SU-DHL-6 (cell line): ENCODE measurements around the gene INSIG1.

Experiments used
- H2AFZ ChIP-seq: fragments of 200-600 bp; sonication (generic); 2 replicates; pipeline ENCODE4 v1.6.1; 2014; ENCODE audit warnings: low read depth, mild to moderate bottlenecking, moderate library complexity, mixed read lengths, antibody characterized with exemption, low read length; ENCODE audit not compliant: severe bottlenecking
- H3F3A ChIP-seq: fragments of 200-600 bp; shearing (Covaris generic); 2 replicates; pipeline ENCODE4 v1.6.0; 2016; ENCODE audit warnings: antibody characterized with exemption, mild to moderate bottlenecking; ENCODE audit not compliant: insufficient read depth
- H3K27ac ChIP-seq: fragments of 200-600 bp; sonication (generic); 2 replicates; pipeline ENCODE4 v1.5.1; 2016; ENCODE audit warnings: low read depth, mild to moderate bottlenecking, low read length, moderate library complexity, mixed read lengths
- H3K27me3 ChIP-seq: fragments of 200-600 bp; sonication (generic), shearing (Covaris generic); 2 replicates; pipeline ENCODE4 v1.6.0; 2014; ENCODE audit warnings: mild to moderate bottlenecking, low read length
- H3K36me3 ChIP-seq: fragments of 200-600 bp; sonication (generic); 2 replicates; pipeline ENCODE4 v1.6.1; 2014; ENCODE audit warnings: mild to moderate bottlenecking, low read length, mixed read lengths
- H3K4me2 ChIP-seq: fragments of 300-600, 200-600 bp; shearing (Covaris generic), sonication (generic); 2 replicates; pipeline ENCODE4 v1.6.0; 2014; ENCODE audit warnings: low read length, low read depth, mild to moderate bottlenecking; ENCODE audit not compliant: poor library complexity, severe bottlenecking
- H3K4me3 ChIP-seq: fragments of 200-600 bp; sonication (generic); 2 replicates; pipeline ENCODE4 v1.5.1; 2014; ENCODE audit warnings: antibody characterized with exemption, low read length, mild to moderate bottlenecking, mixed read lengths; ENCODE audit not compliant: insufficient read depth, poor library complexity, severe bottlenecking
- H3K79me2 ChIP-seq: fragments of 200-600 bp; sonication (generic); 2 replicates; pipeline ENCODE4 v1.6.1; 2014; ENCODE audit warnings: mild to moderate bottlenecking, low read length, moderate library complexity; ENCODE audit not compliant: insufficient read depth
- H3K9ac ChIP-seq: fragments of 200-600 bp; sonication (generic); 2 replicates; pipeline ENCODE4 v1.7.0; 2014; ENCODE audit warnings: mild to moderate bottlenecking, low read length
- H3K9me2 ChIP-seq: fragments of 200-600 bp; sonication (generic); replicated peaks from 2 replicates; pipeline ENCODE4 v1.6.1; 2014; ENCODE audit warnings: low read length; ENCODE audit not compliant: insufficient read depth
- H3K9me3 ChIP-seq: fragments of 200-600 bp; sonication (generic); 2 replicates; pipeline ENCODE4 v1.6.1; 2014; ENCODE audit warnings: low read length, mixed read lengths; ENCODE audit not compliant: insufficient read depth
- H4K20me1 ChIP-seq: fragments of 200-600 bp; sonication (generic); 2 replicates; pipeline ENCODE4 v1.6.1; 2014; ENCODE audit warnings: low read depth, mild to moderate bottlenecking, antibody characterized with exemption, low read length, moderate library complexity, mixed read lengths
- EZH2phosphoT487 ChIP-seq: fragments of 200-600 bp; sonication (generic), shearing (Covaris generic); conservative IDR thresholded peaks from 2 replicates; pipeline ENCODE4 v1.6.1; 2018; ENCODE audit warnings: mild to moderate bottlenecking, antibody characterized with exemption, low read length, moderate library complexity, mixed read lengths
- TF ChIP-seq, protein P1 (sequence below): fragments of 200-600 bp; sonication (generic); IDR thresholded peaks from one replicate; pipeline ENCODE4 v1.5.1; 2017; ENCODE audit warnings: antibody characterized with exemption, mild to moderate bottlenecking, low read length, moderate library complexity; ENCODE audit not compliant: insufficient read depth, poor library complexity, severe bottlenecking

The INSIG1 gene

DNA sequence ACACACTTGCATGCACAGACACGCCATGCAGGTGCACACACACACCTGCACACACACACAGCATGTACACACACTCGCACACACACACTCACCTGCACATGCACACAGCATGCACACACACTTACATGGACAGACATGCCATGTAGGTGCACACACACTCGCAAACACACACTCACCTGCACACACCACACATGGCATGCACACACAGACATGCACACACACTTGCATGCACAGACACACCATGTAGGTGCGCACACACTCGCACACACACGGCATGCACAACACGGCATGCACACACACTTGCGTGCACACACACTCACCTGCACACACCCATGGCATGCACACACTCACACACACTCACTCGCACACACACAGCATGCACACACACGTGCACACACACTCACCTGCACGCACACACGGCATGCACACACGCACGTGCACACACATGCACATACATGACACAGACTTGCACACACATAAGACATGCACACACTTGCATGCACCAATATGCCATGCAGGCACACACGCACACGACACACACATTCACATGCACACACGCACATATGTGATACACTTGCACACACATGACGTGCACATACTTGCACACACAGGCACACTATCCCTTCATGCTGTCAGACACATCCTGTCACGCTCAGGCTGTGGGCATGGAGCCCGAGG lies 56.8 kb downstream of the INSIG1 start:
- no peaks in the 10 kb centered on the region for H3F3A ChIP-seq
- H3K9me3 ChIP-seq: no peaks in the 10 kb centered on the region
- no peak overlapping the region for H3K4me2 ChIP-seq
- no peak overlapping the region for H3K27ac ChIP-seq
- TF ChIP-seq, protein P1, sequence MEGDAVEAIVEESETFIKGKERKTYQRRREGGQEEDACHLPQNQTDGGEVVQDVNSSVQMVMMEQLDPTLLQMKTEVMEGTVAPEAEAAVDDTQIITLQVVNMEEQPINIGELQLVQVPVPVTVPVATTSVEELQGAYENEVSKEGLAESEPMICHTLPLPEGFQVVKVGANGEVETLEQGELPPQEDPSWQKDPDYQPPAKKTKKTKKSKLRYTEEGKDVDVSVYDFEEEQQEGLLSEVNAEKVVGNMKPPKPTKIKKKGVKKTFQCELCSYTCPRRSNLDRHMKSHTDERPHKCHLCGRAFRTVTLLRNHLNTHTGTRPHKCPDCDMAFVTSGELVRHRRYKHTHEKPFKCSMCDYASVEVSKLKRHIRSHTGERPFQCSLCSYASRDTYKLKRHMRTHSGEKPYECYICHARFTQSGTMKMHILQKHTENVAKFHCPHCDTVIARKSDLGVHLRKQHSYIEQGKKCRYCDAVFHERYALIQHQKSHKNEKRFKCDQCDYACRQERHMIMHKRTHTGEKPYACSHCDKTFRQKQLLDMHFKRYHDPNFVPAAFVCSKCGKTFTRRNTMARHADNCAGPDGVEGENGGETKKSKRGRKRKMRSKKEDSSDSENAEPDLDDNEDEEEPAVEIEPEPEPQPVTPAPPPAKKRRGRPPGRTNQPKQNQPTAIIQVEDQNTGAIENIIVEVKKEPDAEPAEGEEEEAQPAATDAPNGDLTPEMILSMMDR: no peak
- no peak for TF ChIP-seq EZH2phosphoT487
- H3K27me3 ChIP-seq: no peaks in the 10 kb centered on the region
- no peaks in the 10 kb centered on the region for H3K36me3 ChIP-seq
- H3K79me2 ChIP-seq: no peaks in the 10 kb centered on the region
- no peak overlapping the region for H3K9ac ChIP-seq
- no peaks in the 10 kb centered on the region for H4K20me1 ChIP-seq
- H3K9me2 ChIP-seq: no peaks in the 10 kb centered on the region
- H3K4me3 ChIP-seq: no peak overlapping the region
- no peak overlapping the region for H2AFZ ChIP-seq

DNA sequence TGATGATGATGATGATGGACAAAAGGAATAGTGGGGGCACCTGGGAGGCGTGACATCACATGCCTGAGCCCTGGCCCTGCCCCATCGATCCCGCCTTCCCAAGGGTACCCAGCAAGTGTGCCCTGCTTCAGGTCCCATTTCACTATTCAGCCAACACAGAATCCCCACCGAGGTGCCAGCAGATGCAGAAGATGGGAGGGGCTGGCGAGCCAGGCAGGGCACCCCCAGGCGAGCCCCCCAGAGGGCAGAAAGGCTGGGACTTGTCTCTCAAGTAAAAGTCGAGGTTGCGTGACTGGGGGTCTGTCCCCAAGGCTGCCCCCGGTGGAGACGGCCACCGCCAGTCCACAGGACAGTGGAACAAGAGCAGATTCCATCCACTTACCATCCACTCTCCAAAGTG lies 57.5 kb downstream of the INSIG1 start:
- Histone ChIP-seq H3K9me3 (no peaks in the 10 kb centered on the region), H3K27me3 (no peaks in the 10 kb centered on the region), H3K27ac (no peak overlapping the region), H4K20me1 (no peaks in the 10 kb centered on the region), H3K9ac (no peak overlapping the region), H3K79me2 (no peaks in the 10 kb centered on the region), H3K4me3 (no peak overlapping the region), H3K36me3 (no peaks in the 10 kb centered on the region), H2AFZ (no peak overlapping the region), H3K9me2 (no peaks in the 10 kb centered on the region), H3K4me2 (no peak overlapping the region), H3F3A (no peaks in the 10 kb centered on the region)
- TF ChIP-seq EZH2phosphoT487: no peak
- TF ChIP-seq, protein P1: no peak

DNA sequence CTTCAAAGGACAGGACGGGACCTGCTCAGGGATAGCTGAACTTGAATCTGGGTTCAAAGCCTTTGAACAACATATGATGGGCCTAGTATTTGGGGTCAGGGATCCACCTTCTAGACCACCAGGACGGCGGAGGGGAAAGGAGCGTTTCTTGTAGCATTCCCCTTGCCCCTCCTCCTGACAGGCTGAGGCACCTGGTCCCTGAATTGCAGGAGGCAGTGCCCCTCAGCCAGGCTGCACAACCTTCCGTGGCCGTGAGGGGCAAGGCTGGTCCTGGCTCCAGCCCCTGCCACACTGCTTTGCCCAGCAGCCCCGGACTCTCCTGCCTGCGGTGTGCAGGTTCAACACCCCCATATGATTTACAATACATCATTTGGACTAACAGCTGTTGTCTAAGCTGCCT lies 58.1 kb downstream of the INSIG1 start:
- TF ChIP-seq, protein P1: no peak
- no peak for TF ChIP-seq EZH2phosphoT487
- Histone ChIP-seq H3K79me2 (no peaks in the 10 kb centered on the region), H3K9me3 (no peaks in the 10 kb centered on the region), H3K27me3 (no peaks in the 10 kb centered on the region), H3K4me2 (no peak overlapping the region), H4K20me1 (no peaks in the 10 kb centered on the region), H3K9ac (no peak overlapping the region), H3K4me3 (no peak overlapping the region), H3F3A (no peaks in the 10 kb centered on the region), H3K36me3 (no peaks in the 10 kb centered on the region), H2AFZ (no peak overlapping the region), H3K9me2 (no peaks in the 10 kb centered on the region), H3K27ac (no peak overlapping the region)
